GM18870 (cell line): Measurements from ENCODE around the gene ZNF385D.

Experiments
- ATAC-seq: cut with Tn5 transposase; IDR thresholded peaks from one replicate; pipeline ENCODE4 v1.9.1; 2021; ENCODE audit warnings: moderate library complexity; ENCODE audit not compliant: unreplicated experiment

ZNF385D gene

GRCh38 chr3:21462141-21462540 is 288.9 kb downstream of the ZNF385D start:
- ATAC-seq = no peak

DNA sequence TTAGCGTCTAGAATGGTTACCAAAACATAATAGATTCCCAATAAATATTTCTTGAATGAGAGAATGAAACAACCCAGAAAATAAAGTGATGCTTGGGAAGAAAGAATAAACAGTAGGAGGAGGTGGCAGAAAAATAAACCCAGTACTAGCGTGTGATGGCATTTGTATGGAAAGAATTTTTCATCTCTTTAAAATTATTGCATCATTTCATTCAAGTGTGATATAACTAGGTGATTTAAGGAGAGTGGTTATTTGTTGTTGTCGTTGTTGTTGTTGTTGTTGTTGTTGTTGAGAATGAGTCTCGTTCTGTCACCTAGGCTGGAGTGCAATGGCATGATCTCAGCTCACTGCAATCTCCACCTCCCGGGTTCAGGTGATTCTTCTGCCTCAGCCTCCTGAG is 293.9 kb downstream of the ZNF385D start:
- ATAC-seq = no peak

- ATAC-seq = no peak
Measured at GRCh38 chr3:21449738-21450137, 301.3 kb downstream of the ZNF385D start.

- no peak for ATAC-seq
Measured at GRCh38 chr3:21447476-21448151, 303.4 kb downstream of the ZNF385D start.

DNA sequence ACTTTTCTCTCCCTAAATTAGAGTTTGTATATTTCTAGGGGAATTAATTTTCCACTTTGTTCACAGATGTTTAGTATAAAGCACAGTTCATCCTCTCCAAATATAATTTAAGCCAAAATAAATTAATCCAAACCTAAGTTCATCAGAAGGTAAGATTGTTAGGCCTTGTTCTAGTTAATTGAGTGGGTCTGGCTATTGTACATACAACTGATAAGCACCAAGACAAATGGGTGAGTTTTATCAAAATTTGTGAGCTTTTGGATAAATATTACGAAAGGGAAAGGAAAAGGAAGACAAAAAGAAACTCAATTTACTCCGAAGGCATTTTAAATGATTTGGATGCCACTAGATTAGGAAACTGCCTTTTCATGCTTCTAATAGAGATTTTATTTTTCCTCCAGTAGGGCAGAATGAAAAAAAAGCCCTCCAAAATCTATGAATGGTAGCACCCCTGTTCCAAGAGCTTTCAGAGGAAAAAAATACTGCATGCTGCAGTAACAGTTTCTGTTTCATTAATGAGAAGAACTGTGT is 304.0 kb downstream of the ZNF385D start:
- no peak for ATAC-seq

- ATAC-seq = peak; percentile 94
Measured at GRCh38 chr3:21446027-21446426, 305.0 kb downstream of the ZNF385D start.

DNA sequence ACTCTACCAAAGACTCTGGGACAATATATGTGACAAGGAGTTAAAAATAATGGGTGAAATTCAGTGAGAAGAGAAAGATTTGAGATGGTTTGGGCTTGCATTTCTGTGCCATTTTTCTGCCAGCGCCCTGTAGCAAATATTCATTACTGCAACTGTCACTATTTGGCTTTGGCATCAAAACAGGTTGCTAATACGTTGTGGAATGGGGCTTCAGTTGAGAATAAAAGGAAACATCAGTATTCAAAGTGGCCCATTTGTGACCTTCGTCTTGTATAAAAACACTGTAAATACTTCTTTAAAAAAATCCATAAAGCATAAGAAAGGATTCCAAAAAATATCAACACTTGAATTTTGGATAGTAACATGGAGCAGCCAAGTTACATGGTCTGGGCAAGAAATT is 309.2 kb downstream of the ZNF385D start:
- ATAC-seq = no peak

DNA sequence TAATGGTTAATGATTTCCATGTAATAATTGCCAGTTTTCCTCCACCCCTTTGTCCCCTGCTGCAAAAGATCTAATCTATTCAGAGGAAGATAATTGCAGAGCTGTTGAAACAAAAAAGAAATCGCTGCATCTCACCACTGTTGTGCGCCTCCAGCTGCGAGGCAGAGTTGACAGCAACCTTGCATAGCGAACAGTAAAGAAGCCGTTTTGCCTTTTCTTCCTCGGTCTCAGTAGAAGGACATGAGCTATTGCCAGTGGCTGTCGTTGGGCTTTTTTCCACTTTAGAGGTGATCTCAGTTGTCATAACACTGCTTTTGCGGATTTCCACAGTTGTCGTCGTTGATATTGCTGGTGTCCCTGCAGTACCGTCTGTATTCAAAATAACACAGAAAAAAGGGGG is 314.2 kb downstream of the ZNF385D start:
- no peak for ATAC-seq

DNA sequence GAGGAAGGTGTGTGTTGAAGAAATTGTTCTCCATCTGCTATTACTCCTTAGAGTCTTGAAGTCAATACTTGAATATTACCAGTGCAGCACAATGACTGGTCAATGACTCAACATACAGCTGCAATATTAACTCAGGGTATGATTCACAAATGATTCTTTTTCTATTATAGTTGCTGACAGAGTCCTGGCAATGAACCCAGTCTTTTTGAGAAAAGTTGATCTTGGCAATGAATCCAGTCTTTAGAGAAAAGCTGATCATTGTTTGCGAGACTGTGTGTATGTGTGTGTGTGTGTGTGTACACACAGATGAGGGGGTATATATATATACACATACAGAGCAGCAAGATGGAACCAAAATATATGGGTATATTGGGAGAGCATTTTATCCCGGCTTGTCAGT is 315.1 kb downstream of the ZNF385D start:
- ATAC-seq = no peak

- ATAC-seq = no peak
Measured at GRCh38 chr3:21434310-21434709, 316.7 kb downstream of the ZNF385D start.

DNA sequence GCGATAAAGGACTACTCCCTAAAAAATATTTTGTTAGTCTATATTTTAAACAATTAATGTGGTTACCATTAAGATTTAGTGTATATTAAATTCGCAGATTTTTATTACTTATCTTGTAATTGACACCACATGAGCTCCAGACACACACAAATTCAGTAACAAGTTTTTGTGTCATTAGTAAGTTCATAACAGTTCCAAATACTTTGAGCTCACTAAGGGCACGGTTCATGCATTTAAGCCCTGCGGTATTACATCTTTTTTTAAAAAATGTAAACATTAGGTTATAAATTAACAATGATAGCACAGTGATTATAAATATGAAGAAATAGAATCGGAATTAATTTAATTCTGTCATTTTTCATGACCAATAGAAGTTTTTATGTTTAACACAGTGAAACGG is 317.3 kb downstream of the ZNF385D start:
- ATAC-seq = no peak

DNA sequence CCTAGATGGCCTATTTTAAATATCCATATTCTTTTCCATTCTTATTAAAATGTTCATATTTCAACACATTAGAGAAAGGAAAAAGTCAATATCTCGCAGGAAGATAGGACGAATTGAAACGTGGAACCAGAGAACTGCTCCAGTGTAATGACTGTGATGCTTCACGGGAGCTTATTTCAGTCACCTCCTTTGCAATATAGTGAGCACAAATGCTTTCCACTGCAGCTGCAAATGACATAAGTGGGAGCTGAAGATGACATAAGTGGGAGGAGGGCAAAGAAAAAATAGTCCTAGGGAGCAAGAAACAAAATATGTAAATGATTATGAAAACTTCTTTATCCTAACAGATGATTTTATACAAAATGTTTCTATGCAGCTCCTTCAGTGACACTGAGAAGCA is 324.1 kb downstream of the ZNF385D start:
- ATAC-seq = no peak

GRCh38 chr3:21425715-21426114 is 325.3 kb downstream of the ZNF385D start:
- no peak for ATAC-seq

DNA sequence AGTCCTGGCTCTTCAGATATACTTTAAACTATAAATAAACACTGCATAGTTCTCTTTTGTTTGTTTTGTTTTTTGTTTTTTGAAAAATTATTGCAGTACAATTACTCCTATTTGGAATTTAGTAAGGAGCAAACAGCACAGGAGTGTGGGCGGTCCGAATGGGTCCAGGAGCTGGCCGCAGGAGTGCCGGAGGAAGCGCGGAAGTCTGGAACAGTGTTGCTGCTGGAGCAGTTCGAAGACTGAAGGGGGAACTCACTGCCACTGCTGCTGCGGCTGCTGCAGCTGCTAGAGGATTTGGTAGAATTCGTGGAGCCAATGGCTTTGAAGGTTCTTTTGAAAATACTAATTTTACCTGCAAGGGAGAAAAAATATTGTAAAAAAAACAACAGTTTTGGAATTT is 329.9 kb downstream of the ZNF385D start:
- ATAC-seq = no peak

GRCh38 chr3:21417991-21418390 is 333.0 kb downstream of the ZNF385D start:
- ATAC-seq = no peak

GRCh38 chr3:21414506-21414905 is 336.5 kb downstream of the ZNF385D start:
- no peak for ATAC-seq

DNA sequence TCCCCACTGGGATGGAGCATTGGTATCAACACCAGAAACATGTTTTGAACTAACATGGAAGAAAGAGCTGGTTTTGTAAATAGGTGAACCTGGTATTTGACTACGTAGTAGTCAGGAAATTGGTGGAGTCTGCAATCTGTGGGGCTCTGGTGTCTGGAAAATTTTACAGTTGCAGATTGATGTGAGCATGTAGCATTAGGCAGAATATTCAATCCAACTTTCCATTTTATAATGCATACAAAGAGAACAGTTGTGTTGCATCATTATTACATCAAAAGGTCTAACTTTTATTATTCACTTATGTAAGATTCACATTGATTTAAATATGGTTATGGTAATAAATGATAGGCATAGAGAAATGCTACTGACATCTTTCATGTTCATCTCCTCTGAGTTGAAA is 340.0 kb downstream of the ZNF385D start:
- ATAC-seq = no peak

DNA sequence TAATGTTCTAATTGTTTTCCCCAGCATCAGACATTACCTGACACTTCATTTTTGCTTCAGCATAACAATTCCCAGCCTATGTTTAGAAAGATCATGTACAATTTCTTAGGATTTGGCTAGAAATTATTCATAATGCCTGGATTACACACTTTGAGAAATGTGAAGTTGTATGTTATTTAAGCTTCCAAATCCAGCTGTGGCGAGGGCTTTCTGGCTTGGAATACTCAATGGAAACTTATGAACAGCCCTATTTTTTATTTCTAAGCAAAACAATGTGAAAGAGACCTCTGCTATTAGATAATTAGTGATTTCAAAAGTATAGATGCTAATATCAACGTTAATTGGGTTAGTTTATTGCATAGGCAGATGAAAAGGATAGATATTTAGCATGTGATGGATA is 341.6 kb downstream of the ZNF385D start:
- no peak for ATAC-seq

- ATAC-seq = no peak
Measured at GRCh38 chr3:21407743-21408142, 343.3 kb downstream of the ZNF385D start.

DNA sequence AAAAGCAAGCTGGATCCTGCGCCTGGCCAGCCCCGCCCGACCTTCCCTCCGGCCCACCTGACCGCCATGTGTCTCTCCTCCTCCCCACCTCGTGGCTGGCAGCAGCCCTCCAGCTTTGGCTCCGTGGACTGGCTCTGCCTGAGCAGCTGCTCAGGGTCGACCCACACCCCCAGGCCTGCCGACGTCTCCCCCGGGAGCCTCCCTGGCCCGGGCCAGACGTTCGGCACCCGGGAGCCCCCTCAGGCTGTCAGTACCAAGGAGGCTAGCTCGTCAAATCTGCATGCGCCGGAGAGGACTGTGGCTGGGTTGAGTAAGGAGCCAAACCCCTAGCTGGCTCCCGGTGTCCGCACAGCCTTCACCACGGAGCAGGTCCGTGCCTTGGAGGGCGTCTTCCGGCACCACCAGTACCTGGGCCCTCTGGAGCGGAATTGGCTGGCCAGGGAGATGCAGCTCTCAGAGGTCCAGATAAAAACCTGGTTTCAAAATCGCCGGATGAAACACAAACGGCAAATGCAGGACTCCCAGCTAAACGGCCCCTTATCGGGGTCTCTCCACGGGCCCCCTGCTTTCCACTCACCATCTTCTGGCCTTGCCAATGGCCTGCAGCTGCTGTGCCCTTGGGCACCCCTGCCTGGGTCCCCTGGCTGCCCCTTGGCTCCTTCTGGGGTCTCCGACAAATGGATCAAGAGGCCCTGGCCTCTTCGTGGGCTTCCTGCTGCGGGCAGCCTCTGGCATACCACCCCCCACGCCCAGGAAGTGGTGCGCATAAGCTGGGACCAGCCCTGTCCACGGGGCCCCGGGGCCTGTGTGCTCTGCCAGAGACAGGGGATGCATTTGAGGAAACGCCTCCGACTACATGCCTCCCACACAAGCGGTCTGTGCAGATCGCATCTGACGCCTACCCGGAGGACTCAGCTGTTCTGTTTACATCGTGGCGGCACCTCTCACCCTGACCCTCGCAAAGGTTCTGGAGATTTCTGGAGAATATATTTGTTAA is 345.0 kb downstream of the ZNF385D start:
- ATAC-seq = no peak

GRCh38 chr3:21398461-21398860 is 352.5 kb downstream of the ZNF385D start:
- no peak for ATAC-seq
